HEK293 (cell line): Measurements from ENCODE around the gene MOK.

Experiments used
- CTCF ChIA-PET: fragments of 350-600 bp; formaldehyde crosslinking; extraction: SDS; loops from one replicate; lab custom pipeline; 2021; ENCODE audit warnings: antibody characterized with exemption; lab: Yijun Ruan, JAX
- POLR2A ChIA-PET: fragments of 300-600 bp; formaldehyde crosslinking; extraction: SDS; loops from one replicate; lab custom pipeline; 2020; ENCODE audit warnings: antibody characterized with exemption, inconsistent platforms; lab: Yijun Ruan, JAX
- H3K27ac ChIP-seq: fragments of 200-500 bp; sonication (Bioruptor generic); 2 replicates; pipeline ENCODE4 v1.5.1; 2014; ENCODE audit warnings: low read depth, low read length, control low read depth, inconsistent platforms; ENCODE audit errors: extremely low read depth
- H3K36me3 ChIP-seq, 2 experiments: fragments of 200-500 bp in 1 of 2; sonication (Bioruptor generic) in 1 of 2; 1 replicate in 1 of 2; 2 replicates in 1 of 2; pipeline ENCODE4 v1.5.1; 2014 to 2017; ENCODE audit warnings: inconsistent platforms in 2 of 2, low read length in 2 of 2; ENCODE audit not compliant: control insufficient read depth in 2 of 2, insufficient read depth in 1 of 2
- H3K4me1 ChIP-seq: fragments of 200-500 bp; sonication (Bioruptor generic); 2 replicates; pipeline ENCODE4 v1.5.1; 2014; ENCODE audit warnings: mild to moderate bottlenecking, low read length, inconsistent platforms; ENCODE audit not compliant: control insufficient read depth, insufficient read depth
- H3K4me3 ChIP-seq: 2 replicates; pipeline ENCODE4 v1.5.1; 2011; ENCODE audit warnings: low read depth, mild to moderate bottlenecking, control low read depth, low read length, moderate library complexity
- H3K9me3 ChIP-seq: fragments of 200-500 bp; sonication (Bioruptor generic); 2 replicates; pipeline ENCODE4 v1.5.1; 2014; ENCODE audit warnings: low read depth, low read length, inconsistent platforms; ENCODE audit not compliant: control insufficient read depth, insufficient read depth
- TRIM28 ChIP-seq: IDR thresholded peaks from 2 replicates; pipeline ENCODE4 v1.6.1; 2011; ENCODE audit warnings: low read length, control low read depth, borderline replicate concordance
- ZFHX2 ChIP-seq: fragments of 450-650 bp; formaldehyde crosslinking; conservative IDR thresholded peaks from 2 replicates; pipeline ENCODE4 v1.5.1; 2016; ENCODE audit warnings: missing biosample characterization, missing genetic modification characterization
- ZNF112 ChIP-seq: fragments of 450-650 bp; formaldehyde crosslinking; IDR thresholded peaks from 2 replicates; pipeline ENCODE4 v1.5.0; 2017; ENCODE audit warnings: missing biosample characterization, missing genetic modification characterization
- ZNF223 ChIP-seq: fragments of 450-650 bp; formaldehyde crosslinking; IDR thresholded peaks from 2 replicates; pipeline ENCODE4 v1.5.1; 2016; ENCODE audit warnings: missing biosample characterization, missing genetic modification characterization
- ZNF610 ChIP-seq: fragments of 450-650 bp; formaldehyde crosslinking; IDR thresholded peaks from 2 replicates; pipeline ENCODE4 v1.5.1; 2016; ENCODE audit warnings: missing biosample characterization, missing genetic modification characterization, borderline replicate concordance
- ZNF664 ChIP-seq: fragments of 450-650 bp; formaldehyde crosslinking; IDR thresholded peaks from 2 replicates; pipeline ENCODE4 v1.5.1; 2016; ENCODE audit warnings: missing biosample characterization, missing genetic modification characterization
- ZNF777 ChIP-seq: fragments of 450-650 bp; formaldehyde crosslinking; IDR thresholded peaks from 2 replicates; pipeline ENCODE4 v1.5.1; 2017; ENCODE audit warnings: missing biosample characterization, missing genetic modification characterization, borderline replicate concordance
- TF ChIP-seq, protein P1 (sequence below): fragments of 450-650 bp; formaldehyde crosslinking; IDR thresholded peaks from 2 replicates; pipeline ENCODE4 v1.5.1; 2017; ENCODE audit warnings: missing biosample characterization, missing genetic modification characterization
- TF ChIP-seq, protein P2 (sequence below): fragments of 450-650 bp; formaldehyde crosslinking; IDR thresholded peaks from 2 replicates; pipeline ENCODE4 v1.5.1; 2016; ENCODE audit warnings: missing biosample characterization, missing genetic modification characterization
- TF ChIP-seq, protein P3 (sequence below): fragments of 450-650 bp; formaldehyde crosslinking; IDR thresholded peaks from 2 replicates; pipeline ENCODE4 v1.5.1; 2017; ENCODE audit warnings: missing biosample characterization, missing genetic modification characterization
- TF ChIP-seq, protein P4 (sequence below): fragments of 450-650 bp; formaldehyde crosslinking; IDR thresholded peaks from 2 replicates; pipeline ENCODE4 v1.5.1; 2016; ENCODE audit warnings: missing biosample characterization, missing genetic modification characterization
- TF ChIP-seq, protein P5 (sequence below): fragments of 450-650 bp; formaldehyde crosslinking; IDR thresholded peaks from 2 replicates; pipeline ENCODE4 v1.5.1; 2016; ENCODE audit warnings: missing biosample characterization, missing genetic modification characterization, borderline replicate concordance
- TF ChIP-seq, protein P6 (sequence below): fragments of 450-650 bp; formaldehyde crosslinking; IDR thresholded peaks from 2 replicates; pipeline ENCODE4 v1.5.1; 2016; ENCODE audit warnings: missing biosample characterization, missing genetic modification characterization, low read depth

Gene MOK

DNA sequence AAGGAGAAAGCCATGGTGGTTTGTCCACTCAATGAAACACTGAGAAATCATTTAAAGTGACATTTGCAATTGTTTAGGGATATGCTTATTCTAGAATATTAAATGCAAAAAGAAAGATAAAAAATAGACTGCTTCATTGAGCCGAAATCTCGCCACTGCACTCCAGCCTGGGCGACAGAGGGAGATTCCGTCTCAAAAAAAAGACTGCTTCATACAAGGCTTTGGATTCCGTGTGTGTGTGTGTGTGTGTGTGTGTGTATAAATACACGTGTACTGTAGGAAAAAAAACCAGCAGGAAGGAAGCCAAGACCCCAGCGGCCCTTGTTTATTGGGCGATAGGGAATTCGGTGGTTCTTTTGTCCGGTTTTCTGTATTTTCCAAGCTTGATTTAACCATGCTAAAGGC is 11.4 kb upstream of the MOK start:
- POLR2A ChIA-PET = interaction anchor here (0.7 to 1.3 kb wide), 4 partner anchors 12 to 350 kb away, joined by 3 to 7 read pairs (median 4); partner anchors contain the start of gene MOK
- H3K36me3 ChIP-seq = peaks cover 0 to 3% of the 10 kb centered on the region in 2 experiments; a peak in 1 of 3 replicates
- H3K4me3 ChIP-seq = peak overlapping the region; percentile 41
- peak overlapping the region; percentile 59; the same call in 1 of the 2 replicates for H3K27ac ChIP-seq
- peaks cover 13% of the 10 kb centered on the region for H3K4me1 ChIP-seq
- TF ChIP-seq, protein P1, sequence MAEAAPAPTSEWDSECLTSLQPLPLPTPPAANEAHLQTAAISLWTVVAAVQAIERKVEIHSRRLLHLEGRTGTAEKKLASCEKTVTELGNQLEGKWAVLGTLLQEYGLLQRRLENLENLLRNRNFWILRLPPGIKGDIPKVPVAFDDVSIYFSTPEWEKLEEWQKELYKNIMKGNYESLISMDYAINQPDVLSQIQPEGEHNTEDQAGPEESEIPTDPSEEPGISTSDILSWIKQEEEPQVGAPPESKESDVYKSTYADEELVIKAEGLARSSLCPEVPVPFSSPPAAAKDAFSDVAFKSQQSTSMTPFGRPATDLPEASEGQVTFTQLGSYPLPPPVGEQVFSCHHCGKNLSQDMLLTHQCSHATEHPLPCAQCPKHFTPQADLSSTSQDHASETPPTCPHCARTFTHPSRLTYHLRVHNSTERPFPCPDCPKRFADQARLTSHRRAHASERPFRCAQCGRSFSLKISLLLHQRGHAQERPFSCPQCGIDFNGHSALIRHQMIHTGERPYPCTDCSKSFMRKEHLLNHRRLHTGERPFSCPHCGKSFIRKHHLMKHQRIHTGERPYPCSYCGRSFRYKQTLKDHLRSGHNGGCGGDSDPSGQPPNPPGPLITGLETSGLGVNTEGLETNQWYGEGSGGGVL (tag by site-specific recombination) = peak; percentile 19; the same call in 1 of the 2 replicates
- TF ChIP-seq, protein P2, sequence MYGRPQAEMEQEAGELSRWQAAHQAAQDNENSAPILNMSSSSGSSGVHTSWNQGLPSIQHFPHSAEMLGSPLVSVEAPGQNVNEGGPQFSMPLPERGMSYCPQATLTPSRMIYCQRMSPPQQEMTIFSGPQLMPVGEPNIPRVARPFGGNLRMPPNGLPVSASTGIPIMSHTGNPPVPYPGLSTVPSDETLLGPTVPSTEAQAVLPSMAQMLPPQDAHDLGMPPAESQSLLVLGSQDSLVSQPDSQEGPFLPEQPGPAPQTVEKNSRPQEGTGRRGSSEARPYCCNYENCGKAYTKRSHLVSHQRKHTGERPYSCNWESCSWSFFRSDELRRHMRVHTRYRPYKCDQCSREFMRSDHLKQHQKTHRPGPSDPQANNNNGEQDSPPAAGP (tag by site-specific recombination) = no peak
- TF ChIP-seq, protein P3, sequence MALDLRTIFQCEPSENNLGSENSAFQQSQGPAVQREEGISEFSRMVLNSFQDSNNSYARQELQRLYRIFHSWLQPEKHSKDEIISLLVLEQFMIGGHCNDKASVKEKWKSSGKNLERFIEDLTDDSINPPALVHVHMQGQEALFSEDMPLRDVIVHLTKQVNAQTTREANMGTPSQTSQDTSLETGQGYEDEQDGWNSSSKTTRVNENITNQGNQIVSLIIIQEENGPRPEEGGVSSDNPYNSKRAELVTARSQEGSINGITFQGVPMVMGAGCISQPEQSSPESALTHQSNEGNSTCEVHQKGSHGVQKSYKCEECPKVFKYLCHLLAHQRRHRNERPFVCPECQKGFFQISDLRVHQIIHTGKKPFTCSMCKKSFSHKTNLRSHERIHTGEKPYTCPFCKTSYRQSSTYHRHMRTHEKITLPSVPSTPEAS (tag by site-specific recombination) = peak; percentile 74
- peak; percentile 50; the same call in 1 of the 2 replicates for TF ChIP-seq ZNF777 (tag by site-specific recombination)
- TF ChIP-seq TRIM28 = 0 out of 2 replicates have a peak, but pooled peaks have one; percentile 11
- TF ChIP-seq, protein P4, sequence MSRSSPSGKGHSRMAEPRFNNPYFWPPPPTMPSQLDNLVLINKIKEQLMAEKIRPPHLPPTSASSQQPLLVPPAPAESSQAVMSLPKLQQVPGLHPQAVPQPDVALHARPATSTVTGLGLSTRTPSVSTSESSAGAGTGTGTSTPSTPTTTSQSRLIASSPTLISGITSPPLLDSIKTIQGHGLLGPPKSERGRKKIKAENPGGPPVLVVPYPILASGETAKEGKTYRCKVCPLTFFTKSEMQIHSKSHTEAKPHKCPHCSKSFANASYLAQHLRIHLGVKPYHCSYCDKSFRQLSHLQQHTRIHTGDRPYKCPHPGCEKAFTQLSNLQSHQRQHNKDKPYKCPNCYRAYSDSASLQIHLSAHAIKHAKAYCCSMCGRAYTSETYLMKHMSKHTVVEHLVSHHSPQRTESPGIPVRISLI (tag by site-specific recombination) = peak; percentile 70
- H3K9me3 ChIP-seq = no peaks in the 10 kb centered on the region
- CTCF ChIA-PET = interaction anchor here (0.6 to 0.7 kb wide), 6 partner anchors 23 to 585 kb away, joined by 3 to 7 read pairs (median 4); no protein-coding TSS in a partner anchor

DNA sequence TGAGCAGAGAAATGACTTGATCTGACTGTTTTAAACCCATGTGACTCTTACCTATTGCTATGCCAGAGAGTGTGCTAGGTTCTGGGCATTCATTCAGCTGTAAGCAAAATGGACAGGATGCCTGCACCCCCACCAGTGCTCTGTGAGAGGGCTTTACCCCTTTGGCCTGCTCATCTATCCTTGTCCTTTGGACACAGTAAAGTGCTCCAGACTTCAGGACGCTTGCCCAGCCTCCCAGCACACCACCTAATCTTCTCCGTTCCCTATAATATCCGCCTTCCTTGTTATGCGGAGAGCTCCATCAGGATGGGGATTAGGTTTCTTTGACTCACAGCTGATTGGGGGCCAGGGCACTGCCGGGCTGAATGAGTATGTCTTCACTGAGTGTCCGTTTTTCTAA is 10.2 kb upstream of the MOK start:
- H3K4me1 ChIP-seq = peaks cover 13% of the 10 kb centered on the region
- POLR2A ChIA-PET = interaction anchor here (1.1 kb wide), 1 partner anchor 229 kb away, joined by 3 read pairs; no protein-coding TSS in a partner anchor
- no peaks in the 10 kb centered on the region for H3K36me3 ChIP-seq
- 0 out of 2 replicates have a peak, but pooled peaks have one; percentile 5 for TF ChIP-seq ZNF223 (tag by site-specific recombination)
- TF ChIP-seq ZNF112 (tag by site-specific recombination) = no peak
- CTCF ChIA-PET = interaction anchor here (0.5 to 2.4 kb wide), 14 partner anchors 10 to 308 kb away, joined by 3 to 18 read pairs (median 5); partner anchors contain the start of genes MOK and WDR20
- no peak overlapping the region for H3K4me3 ChIP-seq
- no peak overlapping the region for H3K27ac ChIP-seq
- no peaks in the 10 kb centered on the region for H3K9me3 ChIP-seq

DNA sequence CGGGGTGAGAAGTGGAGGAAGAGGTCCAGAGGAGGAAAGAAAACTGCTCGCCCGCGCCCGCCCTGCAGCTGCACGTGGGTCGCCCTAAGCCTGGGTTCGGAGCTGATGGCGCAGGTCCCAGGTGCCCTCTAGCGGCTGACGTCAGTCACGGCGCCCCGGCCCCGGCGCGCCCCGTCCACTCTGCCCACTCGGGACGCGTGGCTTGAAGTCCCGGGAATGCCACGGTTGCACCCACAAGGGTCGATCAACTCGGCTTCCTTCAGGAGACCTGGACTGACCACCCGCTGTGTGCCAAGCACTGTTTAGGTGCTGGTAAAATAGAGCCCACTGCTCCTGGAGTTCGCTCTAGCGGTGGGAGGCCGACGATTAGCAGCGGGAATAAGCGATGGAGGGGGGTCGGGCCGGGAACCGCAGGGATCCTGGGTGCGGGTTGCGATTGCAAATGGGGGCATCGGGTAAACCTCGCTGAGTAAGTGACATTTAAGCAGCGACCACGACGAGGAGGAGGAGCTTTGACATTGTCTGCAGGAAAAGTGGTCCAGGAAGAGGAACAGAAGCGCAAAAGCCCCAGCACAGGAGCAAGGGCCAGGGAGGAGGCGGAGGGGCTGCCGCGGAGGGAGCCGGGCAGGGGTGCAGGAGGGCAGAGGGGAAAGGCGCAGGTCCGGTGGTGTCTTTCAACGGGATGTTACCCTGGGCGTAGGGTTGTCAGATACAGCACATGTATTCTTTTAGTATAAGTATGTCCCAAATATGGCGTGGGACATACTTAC is 9.5 kb upstream of the MOK start:
- Histone ChIP-seq H3K4me3 (peak overlapping the region; percentile 64), H3K9me3 (no peaks in the 10 kb centered on the region), H3K27ac (no peak overlapping the region; the same call in 1 of the 2 replicates), H3K4me1 (peaks cover 13% of the 10 kb centered on the region), H3K36me3 (no peaks in the 10 kb centered on the region)
- POLR2A ChIA-PET = interaction anchor here (0.5 to 1.1 kb wide), 3 partner anchors 10 to 228 kb away, joined by 3 to 4 read pairs (median 4); partner anchors contain the start of gene MOK
- CTCF ChIA-PET = interaction anchor here (0.5 to 2.4 kb wide), 26 partner anchors 9 to 1898 kb away, joined by 3 to 18 read pairs (median 4); partner anchors contain the start of gene MOK
- TF ChIP-seq, protein P5, sequence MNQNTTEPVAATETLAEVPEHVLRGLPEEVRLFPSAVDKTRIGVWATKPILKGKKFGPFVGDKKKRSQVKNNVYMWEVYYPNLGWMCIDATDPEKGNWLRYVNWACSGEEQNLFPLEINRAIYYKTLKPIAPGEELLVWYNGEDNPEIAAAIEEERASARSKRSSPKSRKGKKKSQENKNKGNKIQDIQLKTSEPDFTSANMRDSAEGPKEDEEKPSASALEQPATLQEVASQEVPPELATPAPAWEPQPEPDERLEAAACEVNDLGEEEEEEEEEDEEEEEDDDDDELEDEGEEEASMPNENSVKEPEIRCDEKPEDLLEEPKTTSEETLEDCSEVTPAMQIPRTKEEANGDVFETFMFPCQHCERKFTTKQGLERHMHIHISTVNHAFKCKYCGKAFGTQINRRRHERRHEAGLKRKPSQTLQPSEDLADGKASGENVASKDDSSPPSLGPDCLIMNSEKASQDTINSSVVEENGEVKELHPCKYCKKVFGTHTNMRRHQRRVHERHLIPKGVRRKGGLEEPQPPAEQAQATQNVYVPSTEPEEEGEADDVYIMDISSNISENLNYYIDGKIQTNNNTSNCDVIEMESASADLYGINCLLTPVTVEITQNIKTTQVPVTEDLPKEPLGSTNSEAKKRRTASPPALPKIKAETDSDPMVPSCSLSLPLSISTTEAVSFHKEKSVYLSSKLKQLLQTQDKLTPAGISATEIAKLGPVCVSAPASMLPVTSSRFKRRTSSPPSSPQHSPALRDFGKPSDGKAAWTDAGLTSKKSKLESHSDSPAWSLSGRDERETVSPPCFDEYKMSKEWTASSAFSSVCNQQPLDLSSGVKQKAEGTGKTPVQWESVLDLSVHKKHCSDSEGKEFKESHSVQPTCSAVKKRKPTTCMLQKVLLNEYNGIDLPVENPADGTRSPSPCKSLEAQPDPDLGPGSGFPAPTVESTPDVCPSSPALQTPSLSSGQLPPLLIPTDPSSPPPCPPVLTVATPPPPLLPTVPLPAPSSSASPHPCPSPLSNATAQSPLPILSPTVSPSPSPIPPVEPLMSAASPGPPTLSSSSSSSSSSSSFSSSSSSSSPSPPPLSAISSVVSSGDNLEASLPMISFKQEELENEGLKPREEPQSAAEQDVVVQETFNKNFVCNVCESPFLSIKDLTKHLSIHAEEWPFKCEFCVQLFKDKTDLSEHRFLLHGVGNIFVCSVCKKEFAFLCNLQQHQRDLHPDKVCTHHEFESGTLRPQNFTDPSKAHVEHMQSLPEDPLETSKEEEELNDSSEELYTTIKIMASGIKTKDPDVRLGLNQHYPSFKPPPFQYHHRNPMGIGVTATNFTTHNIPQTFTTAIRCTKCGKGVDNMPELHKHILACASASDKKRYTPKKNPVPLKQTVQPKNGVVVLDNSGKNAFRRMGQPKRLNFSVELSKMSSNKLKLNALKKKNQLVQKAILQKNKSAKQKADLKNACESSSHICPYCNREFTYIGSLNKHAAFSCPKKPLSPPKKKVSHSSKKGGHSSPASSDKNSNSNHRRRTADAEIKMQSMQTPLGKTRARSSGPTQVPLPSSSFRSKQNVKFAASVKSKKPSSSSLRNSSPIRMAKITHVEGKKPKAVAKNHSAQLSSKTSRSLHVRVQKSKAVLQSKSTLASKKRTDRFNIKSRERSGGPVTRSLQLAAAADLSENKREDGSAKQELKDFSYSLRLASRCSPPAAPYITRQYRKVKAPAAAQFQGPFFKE (tag by site-specific recombination) = no peak
- TF ChIP-seq, protein P6, sequence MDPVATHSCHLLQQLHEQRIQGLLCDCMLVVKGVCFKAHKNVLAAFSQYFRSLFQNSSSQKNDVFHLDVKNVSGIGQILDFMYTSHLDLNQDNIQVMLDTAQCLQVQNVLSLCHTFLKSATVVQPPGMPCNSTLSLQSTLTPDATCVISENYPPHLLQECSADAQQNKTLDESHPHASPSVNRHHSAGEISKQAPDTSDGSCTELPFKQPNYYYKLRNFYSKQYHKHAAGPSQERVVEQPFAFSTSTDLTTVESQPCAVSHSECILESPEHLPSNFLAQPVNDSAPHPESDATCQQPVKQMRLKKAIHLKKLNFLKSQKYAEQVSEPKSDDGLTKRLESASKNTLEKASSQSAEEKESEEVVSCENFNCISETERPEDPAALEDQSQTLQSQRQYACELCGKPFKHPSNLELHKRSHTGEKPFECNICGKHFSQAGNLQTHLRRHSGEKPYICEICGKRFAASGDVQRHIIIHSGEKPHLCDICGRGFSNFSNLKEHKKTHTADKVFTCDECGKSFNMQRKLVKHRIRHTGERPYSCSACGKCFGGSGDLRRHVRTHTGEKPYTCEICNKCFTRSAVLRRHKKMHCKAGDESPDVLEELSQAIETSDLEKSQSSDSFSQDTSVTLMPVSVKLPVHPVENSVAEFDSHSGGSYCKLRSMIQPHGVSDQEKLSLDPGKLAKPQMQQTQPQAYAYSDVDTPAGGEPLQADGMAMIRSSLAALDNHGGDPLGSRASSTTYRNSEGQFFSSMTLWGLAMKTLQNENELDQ = no peak
- TF ChIP-seq ZNF610 (tag by site-specific recombination) (no peak), ZNF112 (tag by site-specific recombination) (no peak), ZFHX2 (peak; percentile 87), ZNF664 (tag by site-specific recombination) (no peak)
